Neural progenitor cell (in vitro differentiated cells): ENCODE results near the gene HS2ST1. TPM values are rescaled to one million over a fixed set of nuclear protein-coding genes. Genes with fewer than 3 reads are reported as not detected.

Experiments
- DNase-seq: peaks from one replicate; pipeline ENCODE4 v3.0.0-alpha.2; 2016; ENCODE audit warnings: low spot score
- H2AFZ ChIP-seq: fragments of 200-600 bp; sonication (generic); replicated peaks from 2 replicates; pipeline ENCODE4 v1.6.1; 2016; ENCODE audit warnings: antibody characterized with exemption
- H3F3A ChIP-seq: fragments of 200-600 bp; sonication (generic); 2 replicates; pipeline ENCODE4 v1.6.1; 2016; ENCODE audit warnings: antibody characterized with exemption, low read depth
- H3K27ac ChIP-seq: fragments of 200-600 bp; sonication (generic); 2 replicates; pipeline ENCODE4 v1.5.1; 2016; ENCODE audit warnings: mild to moderate bottlenecking
- H3K27me3 ChIP-seq: fragments of 200-600 bp; sonication (generic); 2 replicates; pipeline ENCODE4 v1.6.1; 2016; ENCODE audit warnings: mild to moderate bottlenecking, moderate library complexity
- H3K36me3 ChIP-seq: fragments of 200-600 bp; sonication (generic); 2 replicates; pipeline ENCODE4 v1.5.1; 2016
- H3K4me1 ChIP-seq: fragments of 200-600 bp; sonication (generic); 2 replicates; pipeline ENCODE4 v1.6.1; 2016; ENCODE audit warnings: mixed run types
- H3K4me2 ChIP-seq: fragments of 200-600 bp; sonication (generic); 2 replicates; pipeline ENCODE4 v1.6.1; 2016
- H3K4me3 ChIP-seq: fragments of 200-600 bp; sonication (generic); 2 replicates; pipeline ENCODE4 v1.5.1; 2016
- H3K79me2 ChIP-seq: fragments of 200-600 bp; sonication (generic); 2 replicates; pipeline ENCODE4 v1.6.1; 2016; ENCODE audit warnings: low read depth
- H3K9ac ChIP-seq: fragments of 200-600 bp; sonication (generic); 2 replicates; pipeline ENCODE4 v1.6.1; 2016
- H3K9me3 ChIP-seq: fragments of 200-600 bp; sonication (generic); 2 replicates; pipeline ENCODE4 v1.5.1; 2016; ENCODE audit warnings: low read depth
- H4K20me1 ChIP-seq: fragments of 200-600 bp; sonication (generic); 2 replicates; pipeline ENCODE4 v1.6.1; 2016; ENCODE audit warnings: low read depth
- H3K27ac Mint-ChIP-seq: 3 replicates; pipeline ENCODE4 v1.8.0; 2021; ENCODE audit warnings: mixed read lengths
- H3K27me3 Mint-ChIP-seq: 2 replicates; pipeline ENCODE4 v1.8.0; 2022; ENCODE audit warnings: low read depth, mild to moderate bottlenecking, inconsistent platforms, moderate library complexity, mixed read lengths; ENCODE audit not compliant: insufficient read depth
- H3K36me3 Mint-ChIP-seq: 3 replicates; pipeline ENCODE4 v1.8.0; 2021; ENCODE audit warnings: mixed read lengths
- H3K4me1 Mint-ChIP-seq: 3 replicates; pipeline ENCODE4 v1.8.0; 2021; ENCODE audit warnings: mixed read lengths
- H3K4me3 Mint-ChIP-seq: 3 replicates; pipeline ENCODE4 v1.8.0; 2021; ENCODE audit warnings: mild to moderate bottlenecking, moderate library complexity, mixed read lengths
- H3K9me3 Mint-ChIP-seq: 3 replicates; pipeline ENCODE4 v1.8.0; 2020; ENCODE audit warnings: mixed read lengths
- CTCF ChIP-seq: fragments of 200-600 bp; sonication (generic); IDR thresholded peaks from 2 replicates; pipeline ENCODE4 v1.5.1; 2017; ENCODE audit warnings: antibody characterized with exemption, mild to moderate bottlenecking
- EZH2 ChIP-seq: fragments of 200-600 bp; sonication (generic); IDR thresholded peaks from 2 replicates; pipeline ENCODE4 v1.6.1; 2017; ENCODE audit warnings: antibody characterized with exemption, mild to moderate bottlenecking, moderate library complexity
- EZH2phosphoT487 ChIP-seq: fragments of 200-600 bp; sonication (generic); IDR thresholded peaks from 2 replicates; pipeline ENCODE4 v1.6.1; 2017; ENCODE audit warnings: antibody characterized with exemption
- total RNA-seq: library from RNA; depleted of rRNA; stranded (reverse); fragments of >200 nt; gene quantifications from 2 replicates; pipeline ENCODE4 v1.2.3, GENCODE V29; 2015; ENCODE audit warnings: low replicate concordance

HS2ST1 gene
- total RNA-seq, 1 donor from 2014 or later, result 33.2 TPM

GRCh38 chr1:87045761-87046304, 131.4 kb downstream of the HS2ST1 start:
- H3K27ac ChIP-seq, result no peak overlapping the region
- H3K4me3 ChIP-seq, result no peak overlapping the region
- no peak overlapping the region for H2AFZ ChIP-seq
- peaks cover 86% of the 10 kb centered on the region for H3K79me2 ChIP-seq
- H3K9me3 Mint-ChIP-seq, result peaks cover 16% of the 10 kb centered on the region
- no peak overlapping the region for H3K4me2 ChIP-seq
- peaks cover 15% of the 10 kb centered on the region for H3K36me3 ChIP-seq
- H3K27me3 Mint-ChIP-seq, result no peaks in the 10 kb centered on the region
- no peaks in the 10 kb centered on the region for H3K4me1 ChIP-seq
- H3K27ac Mint-ChIP-seq, result no peak overlapping the region
- TF ChIP-seq CTCF, result no peak
- no peak for TF ChIP-seq EZH2
- no peak for TF ChIP-seq EZH2phosphoT487
- peaks cover 8% of the 10 kb centered on the region for H3K9me3 ChIP-seq
- H3K36me3 Mint-ChIP-seq, result peaks cover 11% of the 10 kb centered on the region
- H4K20me1 ChIP-seq, result no peaks in the 10 kb centered on the region
- no peaks in the 10 kb centered on the region for H3K4me1 Mint-ChIP-seq
- H3K27me3 ChIP-seq, result no peaks in the 10 kb centered on the region
- H3F3A ChIP-seq, result no peaks in the 10 kb centered on the region
- no peak overlapping the region for H3K4me3 Mint-ChIP-seq
- H3K9ac ChIP-seq, result no peak overlapping the region
- DNase-seq, result no peak

GRCh38 chr1:87046951-87047350, 132.5 kb downstream of the HS2ST1 start:
- Histone ChIP-seq H3K9me3 (peaks cover 8% of the 10 kb centered on the region), H3K79me2 (peaks cover 92% of the 10 kb centered on the region), H3K4me2 (no peak overlapping the region), H3F3A (no peaks in the 10 kb centered on the region), H3K27ac (no peak overlapping the region), H3K27me3 (no peaks in the 10 kb centered on the region), H3K9ac (no peak overlapping the region), H2AFZ (no peak overlapping the region), H3K36me3 (peaks cover 15% of the 10 kb centered on the region), H4K20me1 (no peaks in the 10 kb centered on the region), H3K4me1 (no peaks in the 10 kb centered on the region), H3K4me3 (no peak overlapping the region)
- Mint-ChIP-seq H3K27me3 (no peaks in the 10 kb centered on the region), H3K27ac (no peak overlapping the region), H3K36me3 (peaks cover 11% of the 10 kb centered on the region), H3K4me1 (no peaks in the 10 kb centered on the region), H3K4me3 (no peak overlapping the region), H3K9me3 (peaks cover 16% of the 10 kb centered on the region)
- DNase-seq, result no peak
- TF ChIP-seq CTCF, result no peak
- TF ChIP-seq EZH2phosphoT487, result no peak
- no peak for TF ChIP-seq EZH2

- no peak for DNase-seq
- Histone ChIP-seq H4K20me1 (no peaks in the 10 kb centered on the region), H3K9ac (no peak overlapping the region), H3K36me3 (peaks cover 15% of the 10 kb centered on the region), H3F3A (no peaks in the 10 kb centered on the region), H3K27ac (no peak overlapping the region), H3K9me3 (peaks cover 8% of the 10 kb centered on the region), H3K79me2 (peaks cover 92% of the 10 kb centered on the region), H3K4me1 (no peaks in the 10 kb centered on the region), H3K4me2 (no peak overlapping the region), H3K27me3 (no peaks in the 10 kb centered on the region), H2AFZ (no peak overlapping the region), H3K4me3 (no peak overlapping the region)
- peaks cover 16% of the 10 kb centered on the region for H3K9me3 Mint-ChIP-seq
- H3K27me3 Mint-ChIP-seq, result no peaks in the 10 kb centered on the region
- no peaks in the 10 kb centered on the region for H3K4me1 Mint-ChIP-seq
- TF ChIP-seq EZH2phosphoT487, result no peak
- no peak for TF ChIP-seq EZH2
- no peak for TF ChIP-seq CTCF
- H3K4me3 Mint-ChIP-seq, result no peak overlapping the region
- peaks cover 11% of the 10 kb centered on the region for H3K36me3 Mint-ChIP-seq
- no peak overlapping the region for H3K27ac Mint-ChIP-seq
These were observed 133.8 kb downstream of the HS2ST1 start for GRCh38 chr1:87048237-87048636.
